GM21619 (cell line): ENCODE data around the gene CFAP74.

Experiments
- ATAC-seq: cut with Tn5 transposase; IDR thresholded peaks from one replicate; pipeline ENCODE4 v1.9.1; 2021; ENCODE audit not compliant: unreplicated experiment

CFAP74 gene

GRCh38 chr1:2041305-2041704 lies 37.7 kb upstream of the CFAP74 start:
- no peak for ATAC-seq

- ATAC-seq = no peak
These were observed 35.7 kb upstream of the CFAP74 start for GRCh38 chr1:2039251-2039650.

- no peak for ATAC-seq
These were observed 34.6 kb upstream of the CFAP74 start for GRCh38 chr1:2038229-2038628.

GRCh38 chr1:2037314-2037979 lies 33.9 kb upstream of the CFAP74 start:
- ATAC-seq = no peak

- ATAC-seq = no peak
These were observed 32.7 kb upstream of the CFAP74 start for GRCh38 chr1:2036287-2036686.

GRCh38 chr1:2033165-2033564 lies 29.6 kb upstream of the CFAP74 start:
- no peak for ATAC-seq

GRCh38 chr1:2032737-2033136 lies 29.2 kb upstream of the CFAP74 start:
- no peak for ATAC-seq

GRCh38 chr1:2031546-2032540 lies 28.3 kb upstream of the CFAP74 start:
- no peak for ATAC-seq

GRCh38 chr1:2030076-2030871 lies 26.7 kb upstream of the CFAP74 start:
- no peak for ATAC-seq

- no peak for ATAC-seq
These were observed 26.0 kb upstream of the CFAP74 start for GRCh38 chr1:2029561-2029960.

- no peak for ATAC-seq
These were observed 25.4 kb upstream of the CFAP74 start for GRCh38 chr1:2028870-2029560.

- ATAC-seq = no peak
These were observed 24.5 kb upstream of the CFAP74 start for GRCh38 chr1:2027961-2028583.

GRCh38 chr1:2025491-2025981 lies 21.9 kb upstream of the CFAP74 start:
- ATAC-seq = no peak

GRCh38 chr1:2024887-2025286 lies 21.3 kb upstream of the CFAP74 start:
- ATAC-seq = no peak

GRCh38 chr1:2024451-2024850 lies 20.9 kb upstream of the CFAP74 start:
- ATAC-seq = no peak

- ATAC-seq = no peak
These were observed 19.6 kb upstream of the CFAP74 start for GRCh38 chr1:2023187-2023586.

- no peak for ATAC-seq
These were observed 18.6 kb upstream of the CFAP74 start for GRCh38 chr1:2022063-2022770.

- ATAC-seq = no peak
These were observed 18.0 kb upstream of the CFAP74 start for GRCh38 chr1:2021550-2021949.

- no peak for ATAC-seq
These were observed 16.7 kb upstream of the CFAP74 start for GRCh38 chr1:2020310-2020655.
